Measurements from ENCODE around the gene PELI1. TPM values are rescaled to one million over a fixed set of nuclear protein-coding genes. Genes with fewer than 3 reads are reported as not detected.

Gene PELI1
- total and polyA plus RNA-seq, 10 donors, result 14.5 to 70.1 (median 55.7) TPM

- TF ChIP-seq POLR2AphosphoS5 (IDR thresholded peaks at IDR 0.05) (no peak), POLR2A (IDR thresholded peaks at IDR 0.05) (no peak), CTCF (IDR thresholded peaks at IDR 0.05 in 8 of 11, conservative IDR thresholded peaks at IDR 0.05 in 3 of 11) (no peak)
- DNase-seq, result no peak
- Histone ChIP-seq H3K36me3 (no peaks in the 10 kb centered on the region), H3K4me1 (peaks cover 2 to 71% (median 29%) of the 10 kb centered on the region in 6 donors), H3K27me3 (replicated peaks in 1 of 7) (no peaks in the 10 kb centered on the region), H3K27ac (peak overlapping the region in 1 of 8 donors; percentile 92), H3K9me3 (no peaks in the 10 kb centered on the region), H3K4me3 (no peak overlapping the region)
- intact Hi-C loops (cut with DNase I; ENCODE audit: low total_unique reads), result no loop called here
Observed at GRCh38 chr2:64189586-64189985, 45.4 kb upstream of the PELI1 start.

DNA sequence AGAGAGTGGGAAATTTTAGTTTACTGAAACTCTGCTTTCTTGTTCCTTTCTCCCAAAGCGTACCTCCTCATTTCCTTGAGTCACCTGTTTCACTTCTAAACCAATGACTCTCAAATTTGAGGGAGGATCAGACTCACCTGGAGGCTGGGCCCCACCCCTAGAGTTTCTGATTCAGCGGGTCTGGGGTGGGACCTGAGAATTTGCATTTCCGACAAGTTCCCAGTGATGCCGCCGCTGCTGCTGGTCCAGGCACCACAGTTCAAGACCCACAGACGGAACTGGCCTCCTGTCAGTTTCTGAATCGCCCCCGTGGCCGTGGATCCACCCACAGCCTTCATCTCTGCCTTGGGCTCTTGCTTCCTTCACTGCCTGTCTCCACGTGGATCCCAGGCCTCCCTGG, 44.9 kb upstream of the PELI1 start:
- H3K4me1 ChIP-seq, result peaks cover 2 to 71% (median 29%) of the 10 kb centered on the region in 6 donors
- no peak overlapping the region for H3K4me3 ChIP-seq
- H3K27ac ChIP-seq, result no peak overlapping the region
- no peaks in the 10 kb centered on the region for H3K9me3 ChIP-seq
- DNase-seq, result no peak
- intact Hi-C loops (cut with DNase I; ENCODE audit: low total_unique reads), result no loop called here
- TF ChIP-seq POLR2AphosphoS5 (IDR thresholded peaks at IDR 0.05) (no peak), POLR2A (IDR thresholded peaks at IDR 0.05) (no peak)
- H3K36me3 ChIP-seq, result no peaks in the 10 kb centered on the region
- no peaks in the 10 kb centered on the region for H3K27me3 ChIP-seq (replicated peaks in 1 of 7)
- WGBS, 5 donors, result 83 to 88% (median 85%) methylated on average over 8 to 10 of the region's 10 CpGs

DNA sequence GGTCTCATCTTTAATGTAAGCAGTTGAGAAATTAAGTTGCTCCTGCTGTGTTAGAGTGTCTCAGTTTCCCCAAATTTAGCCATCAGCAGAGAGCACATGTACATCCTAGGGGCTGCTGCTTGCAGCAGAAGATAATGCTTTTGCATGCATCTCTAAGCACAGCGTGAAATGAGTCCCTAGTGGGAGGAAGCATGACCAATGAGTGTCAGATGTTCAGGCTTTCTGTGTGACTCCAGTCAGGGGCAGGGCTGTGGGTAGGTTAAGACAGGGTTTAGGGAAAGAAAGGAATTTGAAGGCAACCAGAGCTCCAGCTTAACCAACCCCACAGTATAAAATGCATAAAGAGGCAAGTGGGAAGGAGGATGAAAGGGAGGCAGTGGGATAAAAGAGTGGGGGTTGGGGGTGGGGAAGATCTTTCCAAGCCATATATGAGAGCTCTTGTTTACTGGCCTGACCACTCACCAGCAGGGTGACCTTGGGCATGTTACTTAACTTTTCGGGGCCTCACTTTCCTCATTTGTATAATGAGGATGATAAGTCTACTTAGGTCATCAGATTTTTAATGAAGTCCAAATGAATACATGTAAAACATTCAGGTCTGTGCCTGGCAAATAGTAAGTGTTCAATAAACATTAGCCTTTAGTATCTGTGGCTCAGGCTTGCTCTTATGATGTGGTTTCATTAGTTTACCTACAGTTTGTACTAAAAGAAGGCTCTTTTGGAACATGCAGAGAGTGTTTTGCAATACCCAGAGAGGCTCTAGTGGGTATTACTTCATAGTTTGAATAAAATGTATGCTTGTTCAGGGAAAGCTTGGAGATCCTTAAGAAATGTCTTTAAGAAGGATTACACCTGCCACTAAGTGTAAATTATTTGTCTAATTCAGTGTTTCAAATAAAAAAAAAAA, 42.7 kb upstream of the PELI1 start:
- Histone ChIP-seq H3K27ac (peak overlapping the region in 3 of 8 donors; percentile 28 to 62 (median 58)), H3K4me1 (peaks cover 2 to 52% (median 21%) of the 10 kb centered on the region in 6 donors), H3K27me3 (replicated peaks in 1 of 7) (no peaks in the 10 kb centered on the region), H3K9me3 (no peaks in the 10 kb centered on the region), H3K36me3 (no peaks in the 10 kb centered on the region), H3K4me3 (no peak overlapping the region)
- DNase-seq, result no peak
- TF ChIP-seq POLR2A (IDR thresholded peaks at IDR 0.05) (no peak), CTCF (IDR thresholded peaks at IDR 0.05 in 8 of 11, conservative IDR thresholded peaks at IDR 0.05 in 3 of 11) (no peak), POLR2AphosphoS5 (IDR thresholded peaks at IDR 0.05) (no peak)
- intact Hi-C loops (cut with DNase I; ENCODE audit: low total_unique reads), result no loop called here
- 48 to 59% (median 53%) methylated on average over 2 of the region's 2 CpGs for WGBS, 5 donors

DNA sequence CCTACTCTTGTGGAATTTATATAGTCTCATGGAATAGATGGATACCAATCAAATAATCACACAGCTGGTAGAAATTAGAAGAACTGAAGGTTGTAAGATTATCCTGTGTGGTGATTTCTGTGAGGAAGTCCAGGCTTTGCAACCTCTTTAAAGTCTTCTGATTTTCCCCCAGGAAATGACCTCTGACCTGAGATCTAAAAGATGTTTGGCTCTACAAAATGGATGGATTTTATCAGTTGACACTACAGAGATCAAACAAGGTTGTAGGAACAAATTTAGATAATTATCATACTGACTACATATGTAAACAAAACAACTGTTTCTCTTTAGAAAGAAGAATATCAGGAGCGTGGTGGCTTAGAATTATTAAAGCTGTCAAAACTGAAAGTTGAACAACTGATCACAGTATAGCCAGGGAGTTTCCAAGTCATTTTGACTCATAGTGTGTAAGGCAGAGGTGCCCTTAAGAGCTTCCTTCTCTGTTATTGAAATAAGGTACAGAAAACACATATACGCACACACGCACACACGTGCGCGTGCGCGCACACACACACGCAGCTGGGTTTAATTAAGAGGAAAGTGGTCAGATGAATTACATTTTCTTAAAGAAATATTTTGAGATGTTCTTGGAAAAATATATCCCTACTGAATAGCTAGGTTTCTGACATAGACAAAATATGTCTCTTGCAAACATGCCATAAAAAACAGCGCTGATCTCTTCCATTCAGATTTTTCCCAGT, 35.5 kb upstream of the PELI1 start:
- TF ChIP-seq POLR2AphosphoS5 (IDR thresholded peaks at IDR 0.05) (no peak), POLR2A (IDR thresholded peaks at IDR 0.05) (no peak), CTCF (IDR thresholded peaks at IDR 0.05 in 8 of 11, conservative IDR thresholded peaks at IDR 0.05 in 3 of 11) (no peak)
- Histone ChIP-seq H3K4me3 (no peak overlapping the region), H3K4me1 (peaks cover 0 to 12% (median 4%) of the 10 kb centered on the region in 6 donors), H3K27me3 (replicated peaks in 1 of 7) (no peaks in the 10 kb centered on the region), H3K27ac (no peak overlapping the region), H3K9me3 (no peaks in the 10 kb centered on the region), H3K36me3 (no peaks in the 10 kb centered on the region)
- intact Hi-C loops (cut with DNase I; ENCODE audit: low total_unique reads), result no loop called here
- DNase-seq, result no peak
- WGBS, 5 donors, result 80 to 87% (median 83%) methylated on average over 10 of the region's 10 CpGs

All from spleen (tissue), 11 donors.